ENCODE data around the gene LNP1. TPM values are rescaled to one million over a fixed set of nuclear protein-coding genes. Genes with fewer than 3 reads are reported as not detected.

LNP1 gene
- polyA plus RNA-seq, 1 donor (not counting 4 experiments of a cell fraction or from before 2014, with no cell fraction given) = 0.64 TPM

- no peak overlapping the region for H3K27ac ChIP-seq (ENCODE audit: control insufficient read depth, insufficient read depth, low read length)
- TF ChIP-seq EZH2 (IDR thresholded peaks at IDR 0.05; ENCODE audit: low read length) = no peak
- TF ChIP-seq, protein P1, sequence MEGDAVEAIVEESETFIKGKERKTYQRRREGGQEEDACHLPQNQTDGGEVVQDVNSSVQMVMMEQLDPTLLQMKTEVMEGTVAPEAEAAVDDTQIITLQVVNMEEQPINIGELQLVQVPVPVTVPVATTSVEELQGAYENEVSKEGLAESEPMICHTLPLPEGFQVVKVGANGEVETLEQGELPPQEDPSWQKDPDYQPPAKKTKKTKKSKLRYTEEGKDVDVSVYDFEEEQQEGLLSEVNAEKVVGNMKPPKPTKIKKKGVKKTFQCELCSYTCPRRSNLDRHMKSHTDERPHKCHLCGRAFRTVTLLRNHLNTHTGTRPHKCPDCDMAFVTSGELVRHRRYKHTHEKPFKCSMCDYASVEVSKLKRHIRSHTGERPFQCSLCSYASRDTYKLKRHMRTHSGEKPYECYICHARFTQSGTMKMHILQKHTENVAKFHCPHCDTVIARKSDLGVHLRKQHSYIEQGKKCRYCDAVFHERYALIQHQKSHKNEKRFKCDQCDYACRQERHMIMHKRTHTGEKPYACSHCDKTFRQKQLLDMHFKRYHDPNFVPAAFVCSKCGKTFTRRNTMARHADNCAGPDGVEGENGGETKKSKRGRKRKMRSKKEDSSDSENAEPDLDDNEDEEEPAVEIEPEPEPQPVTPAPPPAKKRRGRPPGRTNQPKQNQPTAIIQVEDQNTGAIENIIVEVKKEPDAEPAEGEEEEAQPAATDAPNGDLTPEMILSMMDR (optimal IDR thresholded peaks at IDR 0.05 in 1 of 3, IDR thresholded peaks at IDR 0.05 in 1 of 3, conservative IDR thresholded peaks at IDR 0.05 in 1 of 3; ENCODE audit: extremely low read depth in 1 of 3, insufficient read depth in 2 of 3, low read length in 3 of 3) = no peak
- no peaks in the 10 kb centered on the region for H3K27me3 ChIP-seq (ENCODE audit: control insufficient read depth, extremely low read depth, insufficient read depth, low read length)
- peaks cover 2% of the 10 kb centered on the region for H3K9me1 ChIP-seq (ENCODE audit: control insufficient read depth, extremely low read depth, insufficient read depth, low read length)
- H3K9ac ChIP-seq (ENCODE audit: control insufficient read depth, extremely low read depth, insufficient read depth, low read length) = no peak overlapping the region
- H4K20me1 ChIP-seq (ENCODE audit: control insufficient read depth, extremely low read depth, insufficient read depth, low read length) = no peaks in the 10 kb centered on the region
- no peaks in the 10 kb centered on the region for H3K4me1 ChIP-seq (ENCODE audit: control insufficient read depth, extremely low read depth, insufficient read depth, low read length)
- H3K9me3 ChIP-seq (ENCODE audit: control insufficient read depth, low read depth, low read length) = no peaks in the 10 kb centered on the region
- H2AFZ ChIP-seq (ENCODE audit: control insufficient read depth, low read length) = no peak overlapping the region
- H3K36me3 ChIP-seq (ENCODE audit: control insufficient read depth in 2 of 2, extremely low read depth in 1 of 2, insufficient read depth in 2 of 2, low read length in 2 of 2) = peaks cover 6 to 23% of the 10 kb centered on the region in 2 experiments
- no peak overlapping the region for H3K4me3 ChIP-seq (ENCODE audit: control insufficient read depth in 2 of 3, extremely low read depth in 1 of 3, insufficient read depth in 2 of 3, low read depth in 1 of 3, low read length in 3 of 3)
- dilution Hi-C loops (cut with MboI; ENCODE audit: extremely low pct_ligation_motif_present, low sequenced_read_pairs) = no loop called here
- H3K4me2 ChIP-seq (ENCODE audit: control insufficient read depth, extremely low read depth, insufficient read depth, low read depth, low read length) = no peak overlapping the region
- peaks cover 44% of the 10 kb centered on the region for H3K79me2 ChIP-seq (ENCODE audit: control insufficient read depth, insufficient read depth, low read length)
- FAIRE-seq = no peak
- no peak for DNase-seq (ENCODE audit: low read depth, low spot score)
Measured at GRCh38 chr3:100386437-100387074, 14.8 kb upstream of the LNP1 start.

DNA sequence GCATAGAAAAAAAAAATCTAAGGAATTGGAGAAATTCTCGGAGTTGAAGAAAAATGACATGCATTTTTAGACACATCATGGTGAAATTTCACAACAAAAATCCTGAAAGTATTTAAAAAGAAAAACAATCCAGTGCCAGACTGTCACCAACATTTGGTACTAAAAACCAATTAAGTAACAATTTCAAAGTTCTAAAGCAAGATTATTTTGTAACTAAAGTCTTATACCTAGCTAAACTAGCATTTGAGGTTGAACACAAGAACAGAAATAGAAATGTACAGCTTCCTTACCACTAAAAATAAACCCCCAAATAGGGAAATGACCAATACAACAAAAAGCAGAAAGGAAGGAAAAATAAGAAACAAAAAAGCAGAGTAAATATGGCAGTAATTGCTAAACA is 12.3 kb upstream of the LNP1 start:
- no peak for TF ChIP-seq EZH2 (IDR thresholded peaks at IDR 0.05; ENCODE audit: low read length)
- TF ChIP-seq, protein P1 (optimal IDR thresholded peaks at IDR 0.05 in 1 of 3, IDR thresholded peaks at IDR 0.05 in 1 of 3, conservative IDR thresholded peaks at IDR 0.05 in 1 of 3; ENCODE audit: extremely low read depth in 1 of 3, insufficient read depth in 2 of 3, low read length in 3 of 3) = no peak
- H3K36me3 ChIP-seq (ENCODE audit: control insufficient read depth in 2 of 2, extremely low read depth in 1 of 2, insufficient read depth in 2 of 2, low read length in 2 of 2) = peaks cover 6 to 12% of the 10 kb centered on the region in 2 experiments
- no peak overlapping the region for H3K27ac ChIP-seq (ENCODE audit: control insufficient read depth, insufficient read depth, low read length)
- no peak overlapping the region for H3K9ac ChIP-seq (ENCODE audit: control insufficient read depth, extremely low read depth, insufficient read depth, low read length)
- H4K20me1 ChIP-seq (ENCODE audit: control insufficient read depth, extremely low read depth, insufficient read depth, low read length) = no peaks in the 10 kb centered on the region
- no peaks in the 10 kb centered on the region for H3K9me3 ChIP-seq (ENCODE audit: control insufficient read depth, low read depth, low read length)
- dilution Hi-C loops (cut with MboI; ENCODE audit: extremely low pct_ligation_motif_present, low sequenced_read_pairs) = no loop called here
- DNase-seq (ENCODE audit: low read depth, low spot score) = no peak
- H3K9me1 ChIP-seq (ENCODE audit: control insufficient read depth, extremely low read depth, insufficient read depth, low read length) = peaks cover 2% of the 10 kb centered on the region
- no peaks in the 10 kb centered on the region for H3K27me3 ChIP-seq (ENCODE audit: control insufficient read depth, extremely low read depth, insufficient read depth, low read length)
- no peaks in the 10 kb centered on the region for H3K4me1 ChIP-seq (ENCODE audit: control insufficient read depth, extremely low read depth, insufficient read depth, low read length)
- H3K79me2 ChIP-seq (ENCODE audit: control insufficient read depth, insufficient read depth, low read length) = peaks cover 69% of the 10 kb centered on the region
- no peak overlapping the region for H3K4me3 ChIP-seq (ENCODE audit: control insufficient read depth in 2 of 3, extremely low read depth in 1 of 3, insufficient read depth in 2 of 3, low read depth in 1 of 3, low read length in 3 of 3)
- FAIRE-seq = no peak
- H2AFZ ChIP-seq (ENCODE audit: control insufficient read depth, low read length) = no peak overlapping the region
- H3K4me2 ChIP-seq (ENCODE audit: control insufficient read depth, extremely low read depth, insufficient read depth, low read depth, low read length) = no peak overlapping the region

Measured in keratinocyte (primary cell).